Colon (tissue), 2 donors: ENCODE measurements around the gene KLF16.

ENCODE experiments used
- FAIRE-seq: peaks from 2 replicates; lab custom pipeline; 2012; peaks lifted over from hg19 to GRCh38; lab: Jason Lieb, UNC
- donor health status: control.
- donor health status: control.

The KLF16 gene

GRCh38 chr19:1854542-1855039, 8.8 kb downstream of the KLF16 start:
- FAIRE-seq = no peak

DNA sequence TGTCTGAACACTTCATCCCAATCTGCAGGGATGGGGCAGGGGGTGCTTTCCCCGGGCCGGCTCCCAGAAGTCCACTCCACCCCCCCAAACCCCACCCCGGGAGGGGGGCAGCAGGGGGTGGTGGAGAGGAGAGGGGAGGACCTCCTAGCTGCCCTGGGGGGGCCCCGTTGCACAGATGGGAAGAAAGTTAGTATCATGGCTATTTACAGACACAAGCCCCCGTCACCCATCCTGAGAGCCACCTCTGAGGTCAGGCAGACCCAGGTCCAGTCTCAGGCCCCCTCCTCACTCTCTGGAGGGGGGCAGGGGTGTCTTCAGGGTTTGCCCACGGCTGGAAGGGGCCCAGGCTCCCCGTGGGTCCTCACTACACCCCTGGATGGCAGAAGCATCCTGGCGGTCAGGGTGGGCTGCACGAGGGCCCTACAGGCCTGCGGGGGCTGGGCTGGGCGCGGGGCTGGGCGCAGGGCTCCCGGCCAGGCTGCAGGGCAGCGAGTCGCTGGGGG, 9.3 kb downstream of the KLF16 start:
- no peak for FAIRE-seq

DNA sequence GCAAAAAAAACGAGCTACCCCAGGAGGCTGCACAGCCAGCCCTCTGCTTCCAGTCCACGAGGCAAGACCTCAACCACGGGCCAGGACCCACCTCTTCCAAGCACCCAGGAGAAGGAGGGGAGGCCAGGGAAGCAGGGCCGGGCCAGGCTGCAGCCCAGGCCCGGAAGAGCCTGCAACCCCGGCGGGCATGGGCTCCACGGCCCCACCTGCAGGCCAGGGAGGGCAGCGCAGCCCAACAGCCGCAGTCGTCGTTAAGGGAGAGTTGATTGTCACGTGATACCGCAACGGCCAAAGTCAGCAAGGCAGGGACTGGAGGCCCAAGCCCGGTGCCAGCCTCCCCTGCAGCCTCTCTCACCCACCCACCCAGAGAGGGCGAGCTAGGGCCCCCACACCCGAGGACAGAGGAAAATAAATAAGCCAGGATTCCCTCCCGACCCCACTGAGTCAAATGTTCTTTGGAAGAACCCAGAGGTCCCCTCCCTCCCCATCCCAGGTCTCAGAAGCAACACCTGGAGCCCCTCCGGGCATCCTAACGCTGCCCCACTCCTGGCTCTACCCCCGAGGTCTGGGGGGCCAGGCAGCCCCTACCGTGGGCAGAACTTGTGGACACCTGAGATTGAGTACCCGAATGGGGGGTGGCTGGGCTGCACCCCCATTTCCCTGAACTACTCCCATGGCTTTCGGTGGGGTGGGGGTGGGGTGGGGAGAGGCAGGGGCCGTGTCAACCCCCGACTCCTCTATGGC, 9.9 kb downstream of the KLF16 start:
- FAIRE-seq = no peak

DNA sequence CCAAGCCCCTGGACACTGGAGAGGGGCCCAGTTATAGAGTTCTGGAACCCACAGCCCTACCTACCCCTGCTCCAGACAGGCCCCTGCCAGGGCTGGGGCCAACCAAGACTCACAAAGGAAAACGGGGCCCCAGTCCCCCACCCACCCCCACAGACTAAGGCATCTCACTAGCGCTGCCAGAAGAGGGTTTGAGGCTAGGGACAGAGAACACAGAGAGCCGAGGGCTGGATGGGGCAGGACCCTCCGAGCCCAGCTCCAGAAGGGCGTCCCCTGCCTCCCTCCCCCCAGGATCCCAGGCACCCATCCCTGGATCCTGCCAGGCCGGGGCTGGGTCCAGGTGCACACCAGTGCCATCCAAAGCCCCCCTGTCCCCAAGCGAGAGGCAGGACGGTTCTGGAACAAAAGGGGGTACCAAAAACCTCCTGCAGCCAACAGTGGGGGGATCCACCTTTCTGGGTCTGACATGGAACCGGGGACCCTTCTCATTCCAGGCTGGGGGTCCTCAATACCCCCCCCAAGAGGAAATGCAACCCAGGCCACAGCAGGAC, 10.7 kb downstream of the KLF16 start:
- FAIRE-seq = no peak

GRCh38 chr19:1851654-1852580, 11.5 kb downstream of the KLF16 start:
- no peak for FAIRE-seq

DNA sequence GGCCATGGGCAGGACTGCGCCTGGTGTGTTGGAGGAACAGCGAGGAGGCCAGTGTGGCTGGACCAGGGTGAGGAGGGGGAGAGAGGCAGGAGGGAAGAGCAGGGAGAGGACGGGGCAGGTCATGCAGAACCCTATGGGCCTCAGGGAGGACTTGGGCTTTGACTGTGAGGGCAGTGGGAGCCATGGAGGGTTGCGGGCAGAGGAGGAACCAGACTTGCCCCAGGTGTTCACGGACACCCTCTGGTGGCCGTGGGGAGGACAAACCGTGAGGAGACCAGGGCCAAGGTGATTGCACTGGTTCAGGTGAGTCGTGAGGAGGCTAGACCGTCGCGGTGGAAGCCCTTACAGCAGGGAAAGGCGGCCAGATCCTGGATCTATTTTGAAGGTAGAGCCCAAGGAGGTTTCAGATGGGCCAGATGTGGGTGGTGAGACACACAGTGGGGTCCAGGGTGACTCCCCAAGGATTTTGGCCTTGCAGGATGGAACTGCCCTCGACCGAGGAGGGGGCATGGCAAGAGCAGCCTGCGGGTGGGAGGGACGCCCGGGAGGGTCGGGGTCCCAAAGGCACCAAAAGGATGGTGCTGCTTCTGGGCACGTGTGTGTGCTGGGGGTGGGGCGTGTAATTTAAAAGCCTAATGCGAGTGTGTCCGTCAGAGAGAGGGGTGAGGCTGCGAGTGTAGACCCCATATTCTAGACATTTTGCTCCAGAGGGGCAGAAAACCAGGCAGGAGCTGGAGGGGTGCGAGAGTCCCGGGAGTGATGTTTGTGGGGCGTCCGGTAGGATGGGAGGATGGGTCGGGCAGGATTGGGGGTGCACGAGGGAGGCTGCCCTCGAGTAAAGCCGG, 12.3 kb downstream of the KLF16 start:
- no peak for FAIRE-seq

DNA sequence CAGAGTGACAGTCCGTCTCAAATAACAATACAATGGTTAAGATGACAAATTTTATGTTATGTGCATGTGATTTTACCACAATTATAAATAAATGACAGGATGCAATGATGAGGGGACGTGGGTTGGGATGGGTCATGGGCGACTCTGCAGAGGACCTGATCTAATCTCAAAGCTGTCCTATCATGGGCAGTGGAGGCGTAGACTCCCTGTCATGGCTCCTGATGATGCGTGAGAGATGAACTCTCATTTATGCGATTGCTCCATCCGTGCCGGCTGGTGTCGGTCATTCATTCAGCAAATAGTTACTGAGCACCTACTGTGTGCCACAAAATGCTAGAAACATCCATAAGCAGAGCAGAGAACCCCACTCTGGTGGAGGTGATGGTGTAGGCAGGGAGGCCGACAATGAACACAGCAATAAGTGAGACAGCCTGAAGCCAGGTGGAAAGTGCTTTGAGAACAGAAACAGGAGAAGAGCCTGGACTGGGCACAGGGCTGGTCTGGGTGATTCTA, 13.4 kb downstream of the KLF16 start:
- FAIRE-seq = no peak

DNA sequence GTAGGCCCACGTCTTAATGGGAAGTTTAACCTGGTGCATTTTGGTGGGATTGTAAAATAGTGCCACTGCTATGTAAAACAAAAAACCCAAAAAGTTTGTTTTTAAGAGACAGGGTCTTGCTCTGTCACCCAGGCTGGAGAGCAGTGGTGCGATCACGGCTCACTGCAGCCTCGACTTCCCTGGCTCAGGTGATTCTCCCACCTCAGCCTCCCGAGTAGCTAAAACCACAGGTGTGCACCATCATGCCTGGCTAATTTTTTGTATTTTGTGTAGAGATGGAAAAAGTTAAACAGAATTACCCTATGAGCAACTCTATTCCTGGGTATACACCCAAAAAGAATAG, 14.3 kb downstream of the KLF16 start:
- FAIRE-seq = no peak

DNA sequence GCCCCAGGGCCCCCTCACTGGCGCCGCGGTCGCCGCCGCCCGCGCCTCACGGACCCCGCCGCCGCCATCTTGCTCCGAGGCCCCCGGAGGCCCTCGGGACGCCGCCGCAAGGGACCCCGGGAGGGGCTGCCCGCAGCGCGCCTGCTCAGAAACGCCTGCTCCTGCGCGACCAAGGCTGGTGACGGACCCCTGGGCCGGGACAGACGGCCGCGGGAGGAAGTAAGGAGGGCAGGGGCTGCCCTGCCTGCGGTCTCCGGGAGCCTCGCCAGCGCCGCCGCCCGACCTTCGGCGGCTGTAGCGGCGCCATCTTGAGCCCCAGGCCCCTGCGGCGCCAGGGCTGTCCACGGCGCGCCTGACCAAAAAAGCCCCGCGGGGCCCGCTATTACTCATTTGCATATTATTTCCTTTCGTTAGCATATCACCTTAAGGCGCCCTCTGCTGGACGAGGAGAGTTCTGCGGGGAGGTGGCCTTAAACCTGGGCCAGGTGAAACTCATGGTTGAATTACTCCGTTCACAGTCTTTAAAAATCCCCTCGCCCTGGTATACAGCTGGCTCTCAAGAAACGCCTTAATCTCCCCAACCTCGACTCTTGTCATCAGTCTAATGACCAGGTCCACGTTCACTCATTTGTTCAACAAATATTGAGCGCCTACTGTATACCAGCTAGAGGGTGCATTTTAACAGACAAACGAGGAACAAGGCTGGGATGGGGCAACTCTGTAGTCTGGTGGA, 14.8 kb downstream of the KLF16 start, which contains the start of gene REXO1:
REXO1 (minus strand) TSS at position 85 of the 733 bp plus-strand sequence. CDS start 125 bp downstream, outside the sequence.
- no peak for FAIRE-seq

- FAIRE-seq = no peak
These were observed 15.5 kb downstream of the KLF16 start for GRCh38 chr19:1847684-1848398.

GRCh38 chr19:1847348-1847683, 16.1 kb downstream of the KLF16 start:
- no peak for FAIRE-seq

DNA sequence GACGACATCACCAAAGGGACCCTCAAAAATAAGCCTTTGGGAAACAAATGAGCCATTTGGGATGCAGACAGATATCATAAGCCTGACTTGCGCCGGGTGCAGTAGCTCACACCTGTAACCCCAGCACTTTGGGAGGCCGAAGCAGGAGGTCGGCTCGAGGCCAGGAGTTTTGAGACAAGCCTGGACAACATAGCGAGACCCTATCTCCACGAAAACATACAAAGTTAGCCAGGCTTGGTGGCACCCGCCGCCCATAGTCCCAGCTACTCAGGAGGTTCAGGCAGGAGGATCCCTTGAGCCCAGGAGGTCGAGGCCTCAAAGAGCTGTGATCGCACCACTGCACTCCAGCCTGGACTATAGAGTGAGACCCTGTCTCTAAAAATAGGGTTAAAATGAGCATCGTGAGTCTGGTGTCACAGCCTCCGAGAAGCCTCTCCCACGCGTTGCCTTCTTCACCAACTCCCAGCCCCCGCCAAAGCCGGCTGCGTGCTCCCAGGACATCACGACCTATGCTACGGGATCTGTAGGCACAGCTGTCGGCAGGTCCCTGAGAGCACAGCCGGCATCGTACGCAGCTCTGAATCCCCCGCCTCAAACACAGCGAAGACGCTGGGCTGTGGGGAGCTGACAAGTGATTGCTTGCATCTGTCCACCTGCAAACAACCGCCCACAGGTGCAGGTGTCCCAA, 16.7 kb downstream of the KLF16 start:
- FAIRE-seq = no peak

DNA sequence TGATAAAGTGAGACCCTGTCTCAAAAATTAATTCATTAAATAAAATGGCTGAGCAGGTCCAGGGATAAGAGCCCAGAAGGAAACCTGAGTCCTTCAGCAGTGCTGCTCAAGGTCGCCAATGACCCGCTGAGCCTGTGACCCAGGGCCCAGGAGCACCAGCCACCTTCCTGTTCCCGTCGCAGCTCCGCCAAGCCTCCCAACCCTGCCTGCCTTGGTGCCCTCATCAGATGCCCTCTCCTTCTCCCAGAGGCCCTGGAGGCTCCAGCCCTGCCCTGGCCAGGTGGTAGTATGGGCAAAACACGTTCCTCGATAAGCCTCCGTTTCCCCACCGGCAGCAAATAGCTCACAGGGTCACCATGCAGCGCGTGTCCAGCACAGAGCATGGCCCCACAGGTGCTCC, 17.7 kb downstream of the KLF16 start:
- no peak for FAIRE-seq

GRCh38 chr19:1845125-1845515, 18.3 kb downstream of the KLF16 start:
- no peak for FAIRE-seq

GRCh38 chr19:1844513-1845124, 18.8 kb downstream of the KLF16 start:
- FAIRE-seq = no peak

GRCh38 chr19:1843646-1844394, 19.6 kb downstream of the KLF16 start:
- no peak for FAIRE-seq

GRCh38 chr19:1843116-1843515, 20.3 kb downstream of the KLF16 start:
- FAIRE-seq = no peak

GRCh38 chr19:1841209-1841924, 22.0 kb downstream of the KLF16 start:
- no peak for FAIRE-seq
